Ishikawa (cell line): ENCODE data around the gene DNASE1L3.

Source experiments
- CEBPB ChIP-seq: IDR thresholded peaks from 2 replicates; pipeline ENCODE4 v1.6.1; 2012
- CREB1 ChIP-seq: IDR thresholded peaks from 2 replicates; pipeline ENCODE4 v1.6.1; 2012; ENCODE audit warnings: low read depth
- EGR1 ChIP-seq: IDR thresholded peaks from 2 replicates; pipeline ENCODE4 v1.6.1; 2012
- EP300 ChIP-seq: IDR thresholded peaks from 2 replicates; pipeline ENCODE4 v1.6.1; 2012; ENCODE audit warnings: borderline replicate concordance
- NFIC ChIP-seq: IDR thresholded peaks from 2 replicates; pipeline ENCODE4 v1.6.1; 2012
- RAD21 ChIP-seq: IDR thresholded peaks from 2 replicates; pipeline ENCODE4 v1.6.1; 2012; ENCODE audit warnings: low read depth
- TAF1 ChIP-seq: IDR thresholded peaks from 2 replicates; pipeline ENCODE4 v1.6.1; 2012; ENCODE audit warnings: low read depth, mild to moderate bottlenecking
- TCF12 ChIP-seq: IDR thresholded peaks from 2 replicates; pipeline ENCODE4 v1.6.1; 2012; ENCODE audit warnings: low read depth
- TEAD4 ChIP-seq: IDR thresholded peaks from 2 replicates; pipeline ENCODE4 v1.6.1; 2012
- YY1 ChIP-seq: IDR thresholded peaks from 2 replicates; pipeline ENCODE4 v1.6.1; 2012; ENCODE audit warnings: low read depth
- TF ChIP-seq, protein P1 (sequence below): IDR thresholded peaks from 2 replicates; pipeline ENCODE4 v1.6.1; 2012; ENCODE audit warnings: low read depth, mild to moderate bottlenecking

DNA sequence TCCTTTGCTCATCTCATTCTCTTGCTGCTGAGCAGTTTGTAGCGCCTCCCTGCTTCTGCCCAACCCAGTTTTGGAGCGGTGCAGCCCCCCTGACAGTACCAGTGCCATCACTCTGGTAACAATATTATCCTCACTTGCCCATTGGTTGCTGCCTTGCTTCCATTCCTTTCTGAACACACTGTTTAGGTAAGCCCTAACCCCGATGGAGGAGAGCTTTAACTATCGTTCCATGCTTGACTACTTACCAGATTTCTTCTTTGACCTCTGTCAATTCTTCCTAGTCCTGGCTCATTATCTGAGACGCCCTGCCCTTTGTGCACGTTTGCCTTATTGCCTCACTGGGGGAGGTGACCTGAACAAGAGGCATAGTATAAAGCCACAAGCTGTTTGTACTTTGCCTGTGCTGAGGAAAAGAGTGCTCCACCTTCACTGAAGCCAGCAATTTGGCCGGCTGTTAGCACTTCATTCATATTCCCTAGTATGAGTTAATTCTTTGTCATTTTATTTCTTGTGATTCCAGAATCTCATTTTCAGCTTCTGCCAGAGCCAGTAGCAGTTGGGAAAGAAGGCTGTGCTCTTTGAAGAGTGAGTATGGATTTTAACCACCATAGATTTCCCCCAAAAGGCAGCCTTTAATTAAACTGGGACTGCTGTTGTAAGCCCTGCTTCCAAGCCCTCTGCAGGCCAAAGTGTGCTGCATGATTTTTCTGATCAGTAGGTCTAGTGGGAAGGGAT, 38.8 kb upstream of the DNASE1L3 start:
- no peak for TF ChIP-seq TCF12
- TF ChIP-seq RAD21 = no peak
- TF ChIP-seq EP300 = no peak
- no peak for TF ChIP-seq EGR1
- TF ChIP-seq TEAD4 = no peak
- TF ChIP-seq CEBPB = no peak
- no peak for TF ChIP-seq CREB1
- TF ChIP-seq, protein P1, sequence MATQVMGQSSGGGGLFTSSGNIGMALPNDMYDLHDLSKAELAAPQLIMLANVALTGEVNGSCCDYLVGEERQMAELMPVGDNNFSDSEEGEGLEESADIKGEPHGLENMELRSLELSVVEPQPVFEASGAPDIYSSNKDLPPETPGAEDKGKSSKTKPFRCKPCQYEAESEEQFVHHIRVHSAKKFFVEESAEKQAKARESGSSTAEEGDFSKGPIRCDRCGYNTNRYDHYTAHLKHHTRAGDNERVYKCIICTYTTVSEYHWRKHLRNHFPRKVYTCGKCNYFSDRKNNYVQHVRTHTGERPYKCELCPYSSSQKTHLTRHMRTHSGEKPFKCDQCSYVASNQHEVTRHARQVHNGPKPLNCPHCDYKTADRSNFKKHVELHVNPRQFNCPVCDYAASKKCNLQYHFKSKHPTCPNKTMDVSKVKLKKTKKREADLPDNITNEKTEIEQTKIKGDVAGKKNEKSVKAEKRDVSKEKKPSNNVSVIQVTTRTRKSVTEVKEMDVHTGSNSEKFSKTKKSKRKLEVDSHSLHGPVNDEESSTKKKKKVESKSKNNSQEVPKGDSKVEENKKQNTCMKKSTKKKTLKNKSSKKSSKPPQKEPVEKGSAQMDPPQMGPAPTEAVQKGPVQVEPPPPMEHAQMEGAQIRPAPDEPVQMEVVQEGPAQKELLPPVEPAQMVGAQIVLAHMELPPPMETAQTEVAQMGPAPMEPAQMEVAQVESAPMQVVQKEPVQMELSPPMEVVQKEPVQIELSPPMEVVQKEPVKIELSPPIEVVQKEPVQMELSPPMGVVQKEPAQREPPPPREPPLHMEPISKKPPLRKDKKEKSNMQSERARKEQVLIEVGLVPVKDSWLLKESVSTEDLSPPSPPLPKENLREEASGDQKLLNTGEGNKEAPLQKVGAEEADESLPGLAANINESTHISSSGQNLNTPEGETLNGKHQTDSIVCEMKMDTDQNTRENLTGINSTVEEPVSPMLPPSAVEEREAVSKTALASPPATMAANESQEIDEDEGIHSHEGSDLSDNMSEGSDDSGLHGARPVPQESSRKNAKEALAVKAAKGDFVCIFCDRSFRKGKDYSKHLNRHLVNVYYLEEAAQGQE = no peak
- no peak for TF ChIP-seq TAF1
- TF ChIP-seq NFIC = no peak
- TF ChIP-seq YY1 = no peak
